Hematopoietic multipotent progenitor cell treated with erythropoietin and hydrocortisone succinate and interleukin-3 and kit ligand, for 6 days (in vitro differentiated cells): ENCODE measurements around the gene KIF1A.

Experiments
- DNase-seq: peaks from one replicate; pipeline ENCODE4 v3.0.0-alpha.2; 2015

Gene KIF1A

DNA sequence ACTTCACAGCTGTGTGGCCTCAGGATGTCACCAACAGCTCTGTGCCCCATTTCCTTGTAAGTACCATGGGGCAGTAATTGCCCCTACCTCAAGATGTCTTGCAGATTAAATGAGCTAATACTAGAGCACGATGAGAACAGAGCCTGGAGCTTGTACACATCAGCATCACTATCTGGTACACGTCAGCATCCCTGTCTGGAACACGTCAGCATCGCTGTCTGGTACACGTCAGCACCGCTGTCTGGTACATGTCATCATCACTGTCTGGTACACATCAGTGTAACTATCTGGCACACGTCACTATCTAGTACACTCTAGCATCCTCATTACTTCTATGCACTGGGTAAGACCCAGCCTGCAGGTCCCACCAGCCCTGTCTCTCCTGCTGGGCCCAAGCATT, 91.2 kb downstream of the KIF1A start:
- DNase-seq: no peak

DNA sequence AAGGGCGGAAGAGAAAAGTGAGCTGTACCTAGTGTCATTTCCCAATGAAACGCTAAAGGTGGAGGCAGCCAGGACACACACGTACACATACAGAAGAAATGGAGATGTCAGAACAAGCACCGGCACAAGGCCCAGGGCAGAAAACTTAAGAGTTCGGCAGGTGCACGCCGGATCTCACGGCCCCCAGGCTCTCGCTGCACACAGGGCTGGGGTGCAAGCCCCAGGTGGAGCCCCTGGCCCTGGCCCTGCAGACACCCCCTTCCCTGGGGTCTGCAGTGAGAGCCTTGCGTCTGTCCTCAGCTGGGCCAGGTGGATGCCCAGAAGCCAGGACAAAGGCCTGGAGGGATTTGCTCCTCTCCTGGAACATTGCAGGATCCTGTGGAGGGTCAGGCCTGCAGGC, 91.7 kb downstream of the KIF1A start:
- DNase-seq: no peak

DNA sequence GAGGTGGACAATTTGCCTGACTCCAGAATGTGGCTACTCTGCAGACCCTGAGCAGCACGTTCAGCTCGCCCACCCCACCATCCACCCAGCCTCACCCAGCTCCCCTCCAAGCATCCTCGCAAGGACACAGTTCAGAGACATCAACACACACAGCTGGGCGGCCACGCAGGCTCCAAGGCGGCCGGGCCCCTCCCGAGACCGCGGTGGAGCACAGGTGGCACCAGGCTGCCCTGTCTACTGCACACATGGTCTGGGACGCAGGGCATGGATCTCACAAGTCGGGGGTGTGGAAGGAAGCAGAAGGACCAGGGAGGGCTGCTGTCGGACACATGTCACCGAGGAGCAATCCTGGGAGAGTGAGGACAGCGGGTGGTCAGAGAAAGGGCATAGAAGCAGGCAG, 92.1 kb downstream of the KIF1A start:
- DNase-seq: no peak

DNA sequence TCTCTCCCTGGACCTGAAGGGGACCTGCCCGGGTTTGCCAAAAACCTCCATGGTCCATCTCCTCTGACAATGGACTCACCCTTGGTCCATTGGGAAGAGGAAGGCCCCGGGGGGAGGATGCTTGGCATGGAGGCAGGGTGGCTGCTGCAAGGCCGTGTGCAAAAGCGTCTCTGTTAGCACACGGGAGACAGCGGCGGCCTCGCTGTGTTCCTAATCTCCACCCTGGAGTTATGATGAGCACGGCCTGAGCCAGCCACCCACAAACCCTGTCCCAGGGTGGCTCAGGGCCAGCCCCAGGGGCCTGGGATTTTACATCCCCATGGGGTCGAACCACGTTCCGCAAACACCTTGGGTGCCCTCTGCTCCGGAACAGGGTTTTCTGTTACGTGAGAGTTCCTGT, 92.6 kb downstream of the KIF1A start:
- no peak for DNase-seq

DNA sequence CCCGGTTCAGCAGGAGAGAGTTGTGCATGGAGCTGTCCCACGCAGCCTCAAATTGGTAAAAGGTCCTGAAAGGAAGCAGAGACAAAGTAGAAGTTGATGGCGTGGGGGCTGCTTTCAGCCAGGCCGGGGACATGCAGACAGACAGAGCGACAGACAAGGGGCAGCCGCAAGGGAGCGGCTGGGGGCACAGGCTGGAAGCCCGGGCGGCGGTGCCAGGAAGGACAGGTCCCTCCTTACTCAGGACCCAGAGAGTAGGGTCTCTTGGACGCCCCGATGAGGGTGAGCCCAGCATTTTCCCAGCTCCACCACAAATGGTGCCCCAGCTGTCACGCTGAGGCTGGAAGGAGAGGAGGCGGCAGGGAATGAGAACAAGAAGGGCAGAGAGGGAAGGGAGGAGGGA, 93.1 kb downstream of the KIF1A start:
- no peak for DNase-seq

DNA sequence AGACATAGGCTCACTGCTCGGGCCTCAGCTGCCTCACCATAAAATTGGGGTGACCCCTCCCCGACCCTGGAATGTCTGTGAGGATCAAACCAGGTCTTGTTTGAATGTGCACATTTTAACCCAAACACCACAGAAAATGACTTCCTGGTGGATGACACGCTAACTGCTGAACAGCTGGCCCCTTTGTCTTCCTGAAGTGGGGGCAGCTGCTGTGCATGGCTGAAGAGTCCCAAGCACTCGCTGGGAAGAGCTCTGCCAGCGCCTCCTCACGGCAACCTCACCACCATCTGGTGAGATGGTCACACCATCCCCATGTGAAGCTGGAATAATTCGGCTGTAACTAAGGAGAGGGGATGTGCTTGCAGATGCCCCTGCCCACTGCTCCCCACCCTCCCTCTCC, 94.3 kb downstream of the KIF1A start:
- DNase-seq: no peak

DNA sequence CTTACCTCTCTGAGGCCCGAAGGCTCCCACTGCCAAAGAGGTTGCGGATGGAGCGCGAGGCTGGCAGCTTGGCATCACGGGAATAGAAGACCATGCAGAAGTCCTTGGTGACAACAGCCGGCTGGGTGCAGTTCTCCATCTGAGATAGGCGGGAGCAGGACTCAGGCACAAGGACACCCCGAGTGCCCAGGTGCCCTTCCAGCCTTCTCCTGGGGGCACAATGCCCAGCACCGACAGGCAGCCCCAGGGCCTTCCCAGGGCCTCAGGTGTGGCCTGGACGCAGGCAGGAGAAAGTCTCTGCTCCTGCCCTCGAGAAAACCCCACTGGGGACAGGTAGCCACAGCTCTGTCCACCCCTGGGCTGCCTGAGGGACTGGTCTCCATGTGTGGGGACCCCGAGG, 94.8 kb downstream of the KIF1A start:
- no peak for DNase-seq

DNA sequence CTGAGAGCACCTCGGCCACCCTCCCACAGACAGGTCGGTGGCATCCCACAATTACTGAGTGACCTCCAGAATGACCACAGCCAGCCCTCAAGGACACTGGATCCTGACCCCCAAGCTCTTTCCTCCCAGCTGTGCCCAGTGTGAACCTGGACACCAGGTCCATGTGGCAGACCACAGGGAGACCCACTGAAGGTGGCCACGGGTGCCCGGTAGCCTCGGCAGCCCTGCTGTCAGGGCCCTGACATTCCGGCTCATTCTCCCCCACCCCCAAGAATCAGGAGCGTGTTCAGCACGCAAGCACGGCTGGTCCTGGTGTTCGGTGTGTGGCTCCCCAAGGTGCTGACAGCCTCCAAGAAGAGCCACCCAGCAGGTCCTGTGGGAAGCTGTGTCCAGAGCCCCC, 95.6 kb downstream of the KIF1A start:
- DNase-seq: no peak

DNA sequence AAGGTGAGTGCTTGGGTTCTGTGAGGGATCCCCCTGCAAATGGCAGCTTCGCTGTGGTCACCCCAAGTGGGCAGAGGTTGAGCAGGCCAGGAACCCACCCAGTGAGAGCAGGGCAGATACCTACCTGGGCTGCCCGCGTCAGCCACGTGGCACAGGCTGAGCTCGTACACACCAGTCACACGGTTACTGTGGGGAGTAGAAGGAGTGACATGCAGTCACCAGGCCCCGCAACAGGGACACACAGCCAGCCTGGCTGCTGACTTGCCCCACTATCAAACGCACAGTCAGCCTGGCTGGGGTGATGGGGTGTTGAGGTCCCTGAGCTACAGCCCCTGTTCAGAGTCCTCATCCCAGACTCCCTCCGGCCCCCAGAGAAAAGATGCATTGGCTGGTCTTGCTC, 96.2 kb downstream of the KIF1A start:
- DNase-seq: no peak

DNA sequence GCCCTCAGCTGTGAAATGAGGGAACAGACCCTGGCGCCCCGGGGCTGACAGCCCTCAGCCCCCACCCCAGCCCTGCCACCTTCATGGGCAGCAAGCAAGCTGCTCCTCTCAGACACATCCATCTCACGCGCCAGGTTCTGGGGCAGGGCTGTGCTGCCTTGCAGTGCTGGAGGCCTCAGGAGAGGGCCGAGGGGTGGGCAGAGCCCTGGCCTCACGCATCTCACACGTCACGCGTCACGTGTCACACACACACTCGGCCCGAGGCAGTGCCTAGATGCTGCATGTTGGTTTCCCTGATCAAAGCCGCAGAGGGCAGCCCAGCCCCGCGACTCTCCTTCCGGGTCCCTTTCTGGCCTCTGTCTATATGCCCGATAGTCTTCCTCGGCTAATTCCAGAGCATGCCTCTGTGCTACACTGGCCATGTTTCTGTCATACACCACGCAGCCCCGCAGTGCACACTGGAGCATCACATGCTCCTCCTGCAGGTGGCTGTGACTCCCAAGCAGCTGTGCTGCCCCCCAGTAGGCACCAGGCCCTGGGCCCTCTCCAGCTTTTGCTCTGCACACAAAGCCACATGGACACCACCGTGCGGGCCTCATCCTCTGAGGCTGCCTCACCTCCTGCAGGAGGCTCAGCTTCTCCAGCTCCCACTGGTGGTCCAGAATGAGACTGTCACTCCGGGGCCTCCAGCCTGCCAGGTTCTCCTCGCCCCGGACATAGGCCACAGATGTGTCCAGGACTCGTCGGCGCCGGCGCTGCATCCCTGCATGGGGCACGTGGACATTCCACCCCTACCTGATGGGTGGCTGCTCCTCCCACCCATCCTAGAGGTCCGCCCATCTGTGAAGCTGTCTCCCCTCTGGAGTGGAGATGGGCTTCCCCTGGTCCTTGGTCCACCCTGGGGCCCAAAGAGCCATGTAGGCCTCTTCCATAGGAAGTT, 97.0 kb downstream of the KIF1A start:
- DNase-seq: no peak

DNA sequence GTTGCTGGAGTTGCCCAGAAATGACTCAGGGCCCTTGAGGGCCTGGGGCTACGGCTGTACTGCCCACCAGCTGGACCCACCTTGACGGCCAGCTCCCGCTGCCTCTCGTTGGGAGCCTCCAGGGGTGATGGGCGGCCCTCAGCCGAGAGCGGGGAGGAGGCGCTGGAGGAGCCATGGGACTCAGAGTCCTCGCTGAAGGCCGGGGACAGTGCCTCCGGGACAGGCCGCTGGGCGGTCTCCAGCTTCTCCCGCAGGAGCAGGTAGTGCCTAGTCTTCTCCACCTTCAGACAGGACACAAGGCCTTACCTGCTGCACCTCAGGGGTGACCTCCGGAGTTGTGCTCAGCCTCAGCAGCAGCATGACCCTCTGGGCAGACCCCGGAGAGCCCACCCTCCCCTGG, 97.6 kb downstream of the KIF1A start:
- no peak for DNase-seq

DNA sequence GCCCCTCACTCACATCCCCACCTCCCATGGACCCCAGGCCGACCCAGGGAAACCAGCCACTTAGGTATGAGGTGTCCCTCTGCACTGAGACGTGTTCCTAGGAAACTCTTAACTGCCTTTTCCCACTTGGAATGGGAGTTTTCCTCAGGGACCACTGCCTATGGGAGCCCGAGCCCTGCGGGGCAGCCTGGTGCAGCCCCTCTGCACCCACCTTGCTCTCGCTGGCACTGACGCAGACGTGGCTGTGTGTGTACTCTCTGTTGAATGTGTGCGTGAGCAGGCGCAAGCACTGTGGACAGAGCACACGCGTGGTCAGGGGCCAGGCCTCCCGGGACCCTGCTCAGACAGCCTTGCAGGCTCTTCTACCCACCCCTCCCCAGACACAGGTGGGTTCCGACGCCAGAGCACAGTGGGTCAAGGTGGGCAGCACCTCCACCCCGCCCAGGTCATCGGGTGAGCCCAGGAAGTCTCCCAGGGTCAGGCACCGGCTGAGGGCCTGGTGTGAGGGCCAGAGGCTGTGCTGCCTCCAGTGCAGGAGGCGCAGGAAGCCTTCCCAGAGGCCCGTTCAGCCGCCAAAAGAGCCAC, 98.3 kb downstream of the KIF1A start:
- DNase-seq: no peak

DNA sequence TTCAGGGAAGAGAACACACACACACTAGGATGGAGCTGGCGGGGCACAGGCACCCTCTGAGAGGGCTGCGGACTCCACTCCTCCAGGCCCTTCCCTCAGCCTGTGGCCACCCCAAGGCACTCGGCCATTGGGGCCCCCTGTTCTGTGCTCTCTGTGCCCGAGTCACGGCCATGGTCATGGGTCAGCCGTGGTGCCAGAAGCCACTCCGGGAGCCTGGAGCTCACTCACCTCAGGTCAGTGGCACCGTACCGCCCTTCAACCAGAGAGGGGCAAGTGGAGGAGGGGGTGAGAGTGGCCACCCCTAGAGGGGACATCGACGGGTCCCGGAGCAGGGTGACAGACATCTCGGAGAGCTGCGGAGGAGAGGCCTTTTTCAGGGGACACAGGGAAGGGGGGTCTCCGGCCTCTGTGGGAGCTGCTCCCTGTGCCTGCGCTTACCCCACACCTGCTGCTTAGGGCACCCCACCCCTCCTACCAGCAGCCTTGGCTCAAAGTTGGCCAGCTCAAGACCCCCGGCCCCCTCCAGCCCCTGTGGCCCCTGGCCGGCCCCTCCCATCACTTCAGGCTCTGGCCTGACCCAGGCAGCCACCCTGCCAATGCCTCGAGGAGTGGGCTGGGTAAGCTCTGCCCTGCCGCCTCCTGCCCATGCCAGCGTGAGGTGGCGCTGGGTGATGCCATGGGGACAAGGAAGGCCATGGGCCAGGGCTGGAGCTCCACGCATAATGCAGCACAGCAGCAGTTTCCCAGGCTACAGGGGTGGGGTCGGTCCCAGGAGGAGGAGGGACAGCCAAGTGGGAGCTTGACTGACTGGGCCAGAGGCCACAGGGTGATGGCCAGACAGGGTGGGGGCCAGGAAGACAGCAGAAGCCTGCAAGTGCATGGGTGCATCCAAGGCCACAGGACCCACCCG, 99.1 kb downstream of the KIF1A start:
- DNase-seq: no peak

DNA sequence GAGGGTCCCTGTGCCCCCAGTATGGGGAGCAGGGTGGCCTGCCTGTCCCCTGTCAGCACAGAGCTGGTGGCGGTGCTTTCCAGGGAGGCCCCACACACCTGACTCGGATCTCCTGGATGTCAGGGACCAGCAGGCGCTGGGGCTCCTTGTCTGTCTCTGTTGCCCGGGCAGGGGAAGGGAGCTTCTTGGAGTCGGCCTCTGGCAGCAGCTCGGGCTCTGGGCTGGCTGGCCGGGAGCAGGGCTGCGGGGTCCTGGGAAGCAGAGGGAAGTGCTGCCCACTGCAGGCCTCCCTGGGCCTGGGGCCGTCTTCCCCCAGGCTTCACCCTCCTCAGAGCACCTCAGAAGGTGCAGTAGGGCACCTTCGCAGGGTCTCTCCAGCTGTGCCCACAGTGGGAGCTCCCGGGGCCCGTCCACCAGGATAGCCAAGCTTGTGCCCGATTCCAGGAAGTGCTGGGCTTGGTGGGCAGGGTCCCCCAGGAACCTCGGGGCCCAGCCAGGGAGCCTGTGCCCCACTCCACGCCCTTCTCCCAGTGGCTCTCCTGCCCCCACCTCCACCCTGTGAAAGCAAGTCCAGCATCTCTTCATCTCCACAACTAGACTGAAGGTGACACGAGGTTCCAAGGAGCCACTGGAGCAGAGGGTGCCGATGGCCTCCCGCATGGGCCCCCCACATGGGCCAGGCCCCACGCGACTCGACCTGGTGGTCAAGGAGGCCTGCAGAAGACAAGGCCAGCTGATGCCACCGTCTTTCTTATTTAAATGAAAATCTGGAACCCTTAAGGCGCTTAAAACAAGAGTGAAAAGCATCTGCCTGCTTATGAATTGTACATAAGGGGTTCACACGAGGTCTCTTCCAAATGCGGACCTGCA, 100.1 kb downstream of the KIF1A start:
- DNase-seq: no peak

DNA sequence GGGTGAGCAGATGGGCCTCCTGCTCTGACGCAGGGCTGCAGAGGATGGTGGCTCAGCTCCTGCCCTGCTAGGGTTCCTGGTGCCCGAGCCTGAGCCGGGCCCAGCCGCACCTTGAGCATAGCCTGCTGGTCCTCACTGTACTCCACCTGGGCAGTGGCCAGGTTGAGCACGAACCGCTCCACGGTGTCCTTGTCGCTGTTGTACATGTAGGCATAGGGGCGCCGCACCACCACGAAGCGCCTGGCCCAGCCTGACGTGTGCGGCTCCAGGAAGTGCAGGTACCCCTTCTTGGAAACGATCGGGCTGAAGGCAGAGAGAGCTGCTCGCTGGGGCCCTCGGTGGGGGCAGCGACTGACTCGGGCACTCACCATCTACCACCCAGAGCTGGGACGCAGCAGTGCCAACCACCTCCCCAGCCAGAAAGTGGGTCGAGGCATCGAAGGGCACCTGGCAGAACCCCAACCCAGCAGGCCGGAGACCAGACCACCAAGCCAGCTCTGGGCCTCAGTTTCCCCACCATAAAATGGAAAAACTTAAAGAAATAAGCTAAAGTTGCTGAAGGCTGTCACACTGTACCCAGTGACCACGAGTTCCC, 101.0 kb downstream of the KIF1A start:
- no peak for DNase-seq

DNA sequence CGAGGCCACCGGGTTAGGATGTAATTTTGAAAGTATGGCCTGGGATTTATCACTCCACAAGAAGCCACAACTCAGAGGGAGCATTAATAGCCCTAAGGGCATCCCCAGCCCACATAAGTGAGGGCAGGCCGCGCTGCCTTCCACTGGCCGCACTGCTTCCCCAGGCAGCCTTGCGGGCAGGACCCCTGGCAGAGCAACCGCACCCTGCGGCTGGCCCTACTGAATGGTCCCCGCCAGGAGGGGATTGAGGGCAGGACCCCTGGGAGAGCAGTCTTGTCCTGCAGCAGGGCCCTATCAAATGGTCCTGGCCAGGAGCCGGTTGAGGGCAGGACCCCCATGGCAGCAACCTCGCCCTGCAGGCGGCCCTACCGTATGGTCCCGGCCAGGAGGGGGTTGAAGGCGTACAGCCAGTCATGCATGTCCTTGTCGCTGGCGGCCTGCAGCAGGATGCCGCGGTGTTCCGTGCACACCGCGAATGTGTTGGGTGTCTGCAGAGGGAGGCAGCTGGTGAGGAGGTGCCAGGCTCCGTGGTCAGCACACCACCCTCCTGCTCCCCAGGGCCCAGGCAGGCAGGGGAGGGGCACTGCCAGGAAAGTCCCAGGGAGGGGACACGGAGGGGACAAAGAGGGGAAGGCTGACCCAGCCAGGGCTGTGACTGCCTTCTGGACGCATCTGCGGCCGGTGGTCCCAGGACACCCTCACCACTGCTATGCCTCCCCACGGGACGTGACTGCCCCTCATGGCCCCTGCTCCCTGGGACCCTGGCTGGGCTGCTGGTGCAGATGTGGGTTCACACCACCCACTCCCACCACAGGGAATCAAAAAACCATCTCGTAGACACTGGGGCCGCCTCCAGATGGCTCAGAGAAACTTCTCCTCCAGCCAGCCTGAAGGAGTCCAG, 102.1 kb downstream of the KIF1A start:
- DNase-seq: no peak

DNA sequence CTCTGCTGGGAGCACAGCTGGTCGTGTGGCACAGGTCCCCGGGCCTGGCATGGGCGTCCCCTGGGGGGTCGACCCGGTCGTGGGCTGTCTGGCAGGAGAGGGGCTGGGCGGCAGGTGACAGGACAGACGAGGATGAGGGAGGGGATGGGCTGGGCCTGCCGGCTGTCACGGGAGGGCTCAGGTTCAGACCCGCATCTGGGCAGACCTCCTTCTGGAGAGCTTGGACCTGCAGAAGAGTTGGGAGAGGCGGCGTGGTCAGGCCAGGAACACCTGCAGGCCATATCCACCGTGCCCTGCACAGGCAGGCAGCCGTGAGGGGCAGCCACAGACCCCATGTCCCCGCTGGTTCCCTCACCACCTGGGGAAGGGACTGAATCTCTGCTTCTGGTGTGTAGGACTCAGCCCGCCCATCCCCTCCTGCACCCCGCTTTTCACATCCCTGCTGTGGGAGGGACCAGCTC, 102.8 kb downstream of the KIF1A start:
- DNase-seq: no peak

DNA sequence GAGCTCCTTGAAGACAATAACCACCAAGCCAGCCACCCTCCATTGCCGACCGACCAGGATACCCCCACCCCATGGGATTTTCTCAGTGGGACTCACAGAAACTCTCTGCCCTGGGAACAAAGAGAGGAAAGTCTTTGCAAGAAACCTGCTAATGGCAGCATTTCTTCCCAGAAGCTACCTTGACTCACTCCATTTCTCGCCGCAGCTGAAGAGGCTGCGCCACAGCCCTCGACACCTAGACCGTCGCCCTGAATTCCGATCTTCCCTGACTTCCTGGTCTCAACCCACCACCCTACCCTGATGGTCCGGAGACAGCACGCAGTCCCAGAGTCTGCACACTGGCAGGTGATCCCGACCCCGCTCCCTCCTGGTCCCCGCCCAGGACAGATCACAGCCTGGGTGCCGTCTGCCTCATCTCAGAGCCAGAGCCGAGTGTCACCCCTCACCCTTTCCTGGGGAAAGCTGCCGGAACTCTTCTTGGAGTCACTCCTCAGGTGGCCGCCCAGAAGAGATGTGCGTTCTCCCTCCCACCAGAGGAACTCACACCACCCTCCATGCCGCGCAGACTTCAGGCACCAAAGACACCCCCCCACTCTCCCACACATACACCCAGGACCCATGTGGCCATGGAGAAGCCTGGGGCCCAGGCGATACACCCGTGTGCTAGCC, 103.8 kb downstream of the KIF1A start:
- DNase-seq: no peak

DNA sequence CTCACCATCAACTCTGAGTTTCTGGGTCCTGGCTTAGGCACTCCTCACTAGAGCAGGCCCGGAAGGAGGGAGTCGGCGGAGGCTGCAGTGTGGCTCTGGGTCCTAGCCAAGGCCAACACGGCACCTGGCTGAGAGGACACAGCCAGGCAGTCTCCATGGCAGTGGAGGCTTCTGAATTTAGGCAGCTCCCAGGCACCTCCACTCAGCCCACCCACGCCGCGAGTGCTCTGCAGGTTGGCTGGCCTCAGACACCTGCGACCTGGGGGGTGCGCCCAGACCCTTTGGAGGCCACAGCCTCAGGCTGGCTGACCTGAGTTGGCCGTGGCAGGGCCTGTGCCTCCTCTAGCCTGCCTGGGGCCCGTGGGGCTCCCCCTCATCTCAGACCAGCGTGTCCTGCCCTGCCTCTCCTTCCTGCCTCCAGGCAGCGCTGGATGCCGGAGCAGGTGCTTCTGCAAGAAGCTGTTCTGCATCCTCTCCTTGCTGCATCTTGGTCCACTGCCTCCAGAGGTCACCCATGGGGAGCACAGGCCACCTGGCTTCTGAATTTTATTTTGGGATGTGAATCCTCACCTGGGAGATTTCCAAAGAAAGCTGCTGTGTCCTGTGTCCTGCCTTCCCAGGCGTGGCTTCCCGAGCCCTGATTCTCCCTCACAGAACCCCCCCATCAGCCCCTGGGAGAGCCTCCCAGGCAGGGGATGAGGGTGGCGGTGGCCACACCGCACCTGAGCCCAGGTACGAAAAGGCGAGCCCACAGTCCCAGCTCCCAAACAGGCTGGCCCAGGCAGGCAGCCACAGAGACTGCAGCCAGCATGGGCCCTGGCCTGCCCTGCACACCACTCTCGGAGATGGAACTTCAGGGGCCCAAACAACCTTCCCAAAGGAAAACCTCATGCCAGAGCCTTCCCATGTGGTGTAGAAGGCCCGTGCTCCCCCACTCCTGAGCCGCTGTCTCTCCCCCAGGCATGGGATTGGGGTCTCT, 105.0 kb downstream of the KIF1A start:
- DNase-seq: no peak
